Neural progenitor cell (in vitro differentiated cells): ENCODE results near the gene MANSC4.

Experiments used
- CTCF ChIP-seq: fragments of 200-600 bp; sonication (generic); IDR thresholded peaks from 2 replicates; pipeline ENCODE4 v1.5.1; 2017; ENCODE audit warnings: antibody characterized with exemption, mild to moderate bottlenecking
- EZH2 ChIP-seq: fragments of 200-600 bp; sonication (generic); IDR thresholded peaks from 2 replicates; pipeline ENCODE4 v1.6.1; 2017; ENCODE audit warnings: antibody characterized with exemption, mild to moderate bottlenecking, moderate library complexity

GRCh38 chr12:27796128-27796527, 16.1 kb upstream of the MANSC4 start:
- TF ChIP-seq CTCF: no peak
- no peak for TF ChIP-seq EZH2
